Measurements from ENCODE around the gene RAP1GAP2.

RAP1GAP2 gene

DNA sequence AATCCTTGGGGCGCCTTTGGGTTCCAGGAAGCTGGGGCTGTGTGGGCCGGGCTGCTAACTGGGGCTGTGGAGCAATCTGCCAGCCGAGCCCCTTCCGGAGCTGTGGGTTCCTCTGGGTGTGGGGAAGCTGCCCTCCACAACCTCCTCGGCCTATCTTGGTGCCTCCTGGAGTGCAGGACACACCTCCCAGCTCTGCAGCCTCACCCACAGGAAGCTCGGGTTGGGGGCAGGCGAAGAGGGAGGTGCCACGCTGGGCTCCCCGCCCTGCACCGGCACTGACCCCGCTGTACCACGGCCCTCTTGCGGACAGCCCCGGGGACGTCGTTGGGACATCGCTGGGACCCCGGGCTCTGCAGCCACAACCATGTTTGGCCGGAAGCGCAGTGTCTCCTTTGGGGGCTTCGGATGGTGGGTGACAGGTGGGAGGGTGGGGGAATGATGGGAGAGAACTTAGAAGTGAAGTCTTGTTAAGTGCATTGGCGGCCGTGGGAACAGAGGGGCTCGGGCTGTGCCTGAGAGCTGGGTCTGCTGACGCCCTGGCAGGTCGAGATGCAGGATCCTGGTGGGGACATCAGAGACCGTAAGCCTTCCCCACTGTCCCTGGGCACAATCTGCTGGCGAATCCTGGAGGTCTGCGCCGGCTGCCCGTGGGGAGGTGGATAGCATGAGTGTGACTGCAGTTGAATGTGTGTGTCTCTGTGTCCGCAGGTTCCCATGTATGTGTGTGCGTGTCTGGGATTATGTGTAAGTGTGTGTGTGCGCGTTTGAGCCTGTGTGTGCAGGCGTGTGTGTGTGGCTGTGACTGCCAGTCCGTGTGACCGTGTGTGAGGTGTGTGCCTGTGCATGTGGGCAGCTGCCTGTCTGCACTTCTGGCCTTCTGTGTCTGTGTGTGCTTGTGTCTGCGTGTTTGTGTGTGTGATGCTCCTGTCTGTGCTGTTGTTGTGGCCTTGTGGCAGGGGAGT is at the start of gene RAP1GAP2:
Gene RAP1GAP2, plus strand, starts transcription at position 275 of the 962 bp plus-strand sequence. Its CDS starts 90 bp downstream, at position 365.
- Mint-ChIP-seq H3K4me3 (peak within 1 kb of the TSS; percentile 93), H3K36me3 (peaks cover 29% of the 10 kb centered on the region), H3K9me3 (no peaks in the 10 kb centered on the region), H3K27ac (peak within 1 kb of the TSS; percentile 78), H3K4me1 (peaks cover 81% of the 10 kb centered on the region), H3K27me3 (peaks cover 75% of the 10 kb centered on the region)
- CTCF ChIA-PET, result interaction anchor here (1.0 to 3.8 kb wide), 3 partner anchors 10 to 18 kb away, joined by 3 to 21 read pairs (median 12); no protein-coding TSS in a partner anchor
- peak; percentile 91 for DNase-seq

DNA sequence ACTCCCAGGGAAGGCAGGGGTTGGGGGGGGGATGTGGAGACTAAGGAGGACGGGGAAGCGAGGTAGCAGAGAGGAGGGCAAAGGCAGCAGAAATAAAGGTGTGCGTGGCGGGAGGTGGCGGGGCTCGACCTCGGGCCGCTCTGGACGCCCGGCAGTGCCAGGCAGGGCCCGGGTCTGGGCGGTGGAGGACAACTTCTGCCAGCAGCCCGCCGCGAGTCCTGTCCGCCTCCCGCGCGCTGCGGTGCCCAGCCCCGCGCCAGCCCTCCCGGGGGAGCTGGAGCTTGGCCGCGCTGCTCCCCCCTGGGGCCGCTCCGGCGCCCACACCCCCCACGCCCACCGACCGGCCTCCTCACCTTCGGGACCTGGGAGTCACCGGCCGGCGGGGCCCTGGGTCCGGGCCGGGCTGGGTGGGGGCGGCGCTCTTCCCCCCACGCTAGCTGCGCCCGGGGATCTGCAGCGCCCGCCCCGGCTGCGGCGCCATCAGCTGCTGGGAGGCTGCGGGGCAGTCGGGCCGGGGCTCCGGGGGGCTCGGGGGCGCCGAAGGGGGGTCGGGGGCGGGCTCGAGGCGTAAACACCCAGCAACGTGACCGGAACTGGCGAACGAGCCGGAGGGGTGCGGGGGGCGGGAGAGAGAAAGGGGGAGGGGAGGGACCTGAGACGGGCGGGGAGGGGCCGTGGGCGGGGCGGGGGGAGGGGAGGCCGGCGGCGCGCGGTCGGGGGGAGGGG is 47.0 kb upstream of the RAP1GAP2 start, which contains the start of gene CCDC92B:
Gene CCDC92B, minus strand, starts transcription at position 595 of the 726 bp plus-strand sequence. CDS start 14,507 bp downstream, outside the sequence.
- CTCF ChIA-PET, result no interaction called here
- Mint-ChIP-seq H3K36me3 (no peaks in the 10 kb centered on the region), H3K27me3 (peaks cover 85% of the 10 kb centered on the region), H3K4me3 (no peak within 1 kb of the TSS), H3K27ac (no peak within 1 kb of the TSS), H3K9me3 (no peaks in the 10 kb centered on the region), H3K4me1 (no peaks in the 10 kb centered on the region)
- no peak for DNase-seq

DNA sequence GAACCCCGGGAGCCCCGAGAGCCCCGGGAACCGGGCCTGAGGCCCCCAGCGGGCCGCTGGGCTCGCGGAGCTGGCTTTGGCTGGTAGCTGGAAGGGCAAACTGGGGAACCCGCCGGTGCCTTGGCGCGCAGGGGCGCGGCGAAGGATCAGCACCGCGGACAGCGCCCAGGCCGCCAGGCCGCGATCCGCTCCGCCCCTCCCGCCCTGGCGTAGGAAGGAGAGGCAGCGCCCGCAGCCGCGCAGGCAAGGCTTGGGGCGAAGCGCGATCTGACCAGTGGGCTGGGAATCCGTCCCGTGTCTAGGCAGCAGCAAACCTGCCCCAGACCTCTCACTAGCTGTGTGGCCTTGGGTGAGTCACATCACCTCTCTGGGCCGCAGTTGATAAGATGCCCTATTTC is 46.5 kb upstream of the RAP1GAP2 start:
- no peaks in the 10 kb centered on the region for H3K9me3 Mint-ChIP-seq
- CTCF ChIA-PET, result no interaction called here
- H3K4me1 Mint-ChIP-seq, result peaks cover 2% of the 10 kb centered on the region
- H3K27me3 Mint-ChIP-seq, result peaks cover 86% of the 10 kb centered on the region
- H3K27ac Mint-ChIP-seq, result no peak overlapping the region
- H3K4me3 Mint-ChIP-seq, result no peak overlapping the region
- DNase-seq, result peak; percentile 82
- H3K36me3 Mint-ChIP-seq, result no peaks in the 10 kb centered on the region

DNA sequence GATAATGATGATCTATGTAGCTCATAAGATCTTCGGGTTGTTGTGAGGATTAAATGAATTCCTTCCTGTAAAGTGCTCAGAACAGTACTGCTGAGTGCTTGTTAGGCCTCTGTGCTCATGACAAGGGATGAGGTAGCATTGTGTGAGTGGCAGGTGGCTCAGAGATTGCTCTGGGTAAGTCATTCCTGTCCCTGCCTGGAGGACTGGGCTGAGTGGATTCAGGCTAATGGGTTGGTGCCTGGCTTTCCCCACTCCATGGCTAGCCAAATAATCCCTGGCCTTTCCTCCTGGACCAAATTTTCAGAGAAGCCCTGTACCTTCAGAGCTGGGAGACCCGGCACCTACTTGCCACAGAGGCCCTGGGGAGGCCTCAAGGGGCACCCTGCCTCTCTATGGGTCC is 45.5 kb upstream of the RAP1GAP2 start:
- DNase-seq, result no peak
- no peak overlapping the region for H3K4me3 Mint-ChIP-seq
- H3K27me3 Mint-ChIP-seq, result peaks cover 84% of the 10 kb centered on the region
- no peaks in the 10 kb centered on the region for H3K9me3 Mint-ChIP-seq
- H3K36me3 Mint-ChIP-seq, result no peaks in the 10 kb centered on the region
- CTCF ChIA-PET, result no interaction called here
- H3K4me1 Mint-ChIP-seq, result peaks cover 2% of the 10 kb centered on the region
- no peak overlapping the region for H3K27ac Mint-ChIP-seq

GRCh38 chr17:2751491-2751890 is 44.7 kb upstream of the RAP1GAP2 start:
- no peak for DNase-seq
- H3K36me3 Mint-ChIP-seq, result no peaks in the 10 kb centered on the region
- CTCF ChIA-PET, result no interaction called here
- H3K27ac Mint-ChIP-seq, result no peak overlapping the region
- peaks cover 2% of the 10 kb centered on the region for H3K4me1 Mint-ChIP-seq
- H3K9me3 Mint-ChIP-seq, result no peaks in the 10 kb centered on the region
- no peak overlapping the region for H3K4me3 Mint-ChIP-seq
- H3K27me3 Mint-ChIP-seq, result peaks cover 86% of the 10 kb centered on the region

GRCh38 chr17:2755891-2756724 is 40.1 kb upstream of the RAP1GAP2 start:
- Mint-ChIP-seq H3K4me1 (peaks cover 2% of the 10 kb centered on the region), H3K27me3 (peaks cover 75% of the 10 kb centered on the region), H3K36me3 (no peaks in the 10 kb centered on the region), H3K4me3 (no peak overlapping the region), H3K9me3 (no peaks in the 10 kb centered on the region), H3K27ac (no peak overlapping the region)
- no peak for DNase-seq
- CTCF ChIA-PET, result no interaction called here

DNA sequence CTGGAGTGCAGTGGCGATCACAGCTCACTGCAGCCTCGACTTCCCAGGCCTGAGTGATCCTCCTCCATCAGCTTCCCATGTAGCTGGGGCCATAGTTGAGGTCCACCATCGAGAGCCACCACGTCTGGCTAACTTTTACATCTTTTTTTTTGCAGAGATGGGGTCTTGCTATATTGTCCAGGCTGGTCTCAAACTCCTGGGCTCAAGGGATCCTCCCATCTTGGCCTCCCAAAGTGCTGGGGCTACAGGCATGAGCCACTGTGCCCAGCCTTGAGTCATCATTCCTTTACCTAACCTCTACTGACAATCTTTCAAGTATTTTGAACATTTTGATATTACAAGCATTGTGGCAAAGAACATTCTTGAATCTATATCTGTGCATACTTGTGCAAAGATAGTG is 37.4 kb upstream of the RAP1GAP2 start:
- Mint-ChIP-seq H3K27ac (no peak overlapping the region), H3K4me3 (no peak overlapping the region), H3K27me3 (peaks cover 50% of the 10 kb centered on the region), H3K4me1 (peaks cover 2% of the 10 kb centered on the region), H3K9me3 (no peaks in the 10 kb centered on the region), H3K36me3 (no peaks in the 10 kb centered on the region)
- DNase-seq, result no peak
- CTCF ChIA-PET, result no interaction called here

DNA sequence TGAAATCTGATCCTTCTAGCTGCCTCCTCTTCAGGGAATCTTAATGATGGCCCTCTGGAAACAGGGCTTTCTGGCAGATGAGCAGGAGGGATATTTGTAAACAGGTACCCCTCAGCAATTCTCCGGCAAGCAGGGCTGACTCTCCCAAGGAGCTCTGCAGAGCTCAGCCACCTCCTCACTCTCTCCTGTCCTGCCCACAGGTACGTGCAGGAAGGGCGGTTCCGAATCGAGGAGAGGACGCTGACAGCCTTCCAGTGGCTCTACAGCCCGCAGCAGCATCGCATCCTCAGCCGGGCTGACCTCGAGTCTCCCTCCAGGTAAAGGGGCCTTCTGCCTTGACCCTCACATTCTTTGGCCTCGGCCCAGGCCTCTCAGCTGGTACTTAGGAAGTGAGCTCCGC is 26.1 kb upstream of the RAP1GAP2 start:
- CTCF ChIA-PET, result no interaction called here
- peaks cover 57% of the 10 kb centered on the region for H3K27me3 Mint-ChIP-seq
- no peak overlapping the region for H3K27ac Mint-ChIP-seq
- H3K4me1 Mint-ChIP-seq, result no peaks in the 10 kb centered on the region
- H3K4me3 Mint-ChIP-seq, result no peak overlapping the region
- no peaks in the 10 kb centered on the region for H3K9me3 Mint-ChIP-seq
- no peak for DNase-seq
- no peaks in the 10 kb centered on the region for H3K36me3 Mint-ChIP-seq

DNA sequence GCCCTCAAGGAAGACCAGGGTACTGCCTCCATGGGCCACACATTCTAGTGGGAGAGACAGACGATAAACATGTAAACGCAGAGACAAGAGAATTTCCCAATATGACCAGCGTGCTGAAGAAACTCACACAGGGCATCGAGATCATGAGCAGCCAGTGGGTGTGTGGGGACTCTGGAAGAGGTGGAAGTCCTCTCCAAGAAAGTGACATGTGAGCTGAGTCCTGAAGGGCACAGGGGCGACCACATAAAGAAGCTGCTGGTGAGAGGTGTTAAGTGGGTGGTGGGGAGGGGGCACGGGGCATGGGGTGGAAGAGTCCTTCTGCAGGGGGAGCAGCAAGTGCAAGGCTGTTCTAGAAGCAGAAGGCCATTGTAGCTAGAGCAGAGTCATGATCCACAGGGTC is 21.0 kb upstream of the RAP1GAP2 start:
- DNase-seq, result no peak
- Mint-ChIP-seq H3K4me1 (peaks cover 8% of the 10 kb centered on the region), H3K36me3 (no peaks in the 10 kb centered on the region), H3K27me3 (peaks cover 87% of the 10 kb centered on the region), H3K27ac (no peak overlapping the region), H3K4me3 (no peak overlapping the region), H3K9me3 (no peaks in the 10 kb centered on the region)
- CTCF ChIA-PET, result no interaction called here

DNA sequence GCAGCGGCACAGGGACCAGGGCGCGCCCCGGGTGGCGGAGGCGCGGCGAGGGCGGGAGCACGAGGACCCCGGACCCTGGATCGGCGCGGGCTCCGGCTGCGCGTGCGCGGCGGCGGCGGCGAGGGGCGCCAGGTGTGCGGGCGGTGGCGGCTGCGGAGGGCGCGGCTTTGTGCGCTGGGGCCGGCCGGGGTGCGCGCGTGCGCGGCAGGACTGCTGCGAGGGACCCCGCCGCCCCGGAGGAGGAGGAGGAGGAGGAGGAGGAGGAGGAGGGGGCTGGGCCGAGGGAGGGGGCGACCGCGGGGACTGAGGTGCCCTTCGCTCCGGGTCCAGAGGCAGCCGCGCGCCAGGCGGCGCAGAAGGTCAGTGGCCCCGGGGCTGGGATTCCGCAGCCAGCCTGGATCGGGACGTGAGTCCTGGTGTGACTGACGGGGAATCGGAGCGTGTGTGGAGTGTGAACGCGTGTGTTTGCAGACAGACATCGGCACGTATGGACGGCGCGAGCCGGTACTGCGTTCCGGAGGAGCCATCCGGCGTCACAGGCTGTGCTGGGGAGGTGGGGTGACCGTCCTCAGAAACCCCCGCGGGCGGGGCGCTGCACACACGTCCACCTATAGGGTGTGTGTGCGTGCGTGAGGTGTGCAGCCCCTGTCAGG is 19.5 kb upstream of the RAP1GAP2 start:
- Mint-ChIP-seq H3K4me1 (peaks cover 8% of the 10 kb centered on the region), H3K4me3 (no peak overlapping the region), H3K27me3 (peaks cover 85% of the 10 kb centered on the region), H3K27ac (no peak overlapping the region), H3K36me3 (no peaks in the 10 kb centered on the region), H3K9me3 (no peaks in the 10 kb centered on the region)
- peak; percentile 40 for DNase-seq
- CTCF ChIA-PET, result interaction anchor here (1.9 kb wide), 1 partner anchor 9 kb away, joined by 4 read pairs; no protein-coding TSS in a partner anchor

DNA sequence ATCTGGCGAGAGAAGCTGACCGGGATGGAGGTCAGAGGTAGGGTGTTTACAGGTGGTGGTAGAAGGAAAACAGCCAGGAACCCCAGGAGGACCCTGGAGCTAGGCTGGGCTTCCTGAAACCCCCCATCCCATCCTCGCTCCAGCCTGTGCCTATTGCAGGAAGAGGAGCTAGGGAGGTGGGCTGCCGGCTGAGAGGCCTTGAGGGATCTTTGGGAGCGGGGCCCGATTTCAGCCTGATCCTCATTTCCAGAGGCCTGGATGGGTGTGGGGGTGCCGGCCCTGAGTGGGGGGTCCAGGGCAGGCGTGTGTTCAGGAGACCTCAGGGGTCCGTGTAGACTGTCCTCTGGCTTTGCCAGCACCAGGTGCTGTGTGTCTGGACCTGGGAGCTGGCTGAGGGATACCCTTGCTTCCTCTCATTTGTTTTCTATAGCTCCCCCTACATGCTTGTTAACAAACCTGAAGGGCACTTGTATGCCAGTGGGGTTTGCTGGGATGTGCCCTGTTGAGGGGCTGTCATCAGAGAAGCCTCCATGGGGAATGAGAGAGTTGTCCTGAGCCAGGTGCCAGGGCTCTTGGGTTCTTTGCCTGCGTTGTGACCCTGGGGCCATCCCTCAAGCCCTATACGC is 18.9 kb upstream of the RAP1GAP2 start:
- H3K27ac Mint-ChIP-seq, result no peak overlapping the region
- H3K9me3 Mint-ChIP-seq, result no peaks in the 10 kb centered on the region
- no peak overlapping the region for H3K4me3 Mint-ChIP-seq
- CTCF ChIA-PET, result interaction anchor here (1.2 to 1.9 kb wide), 2 partner anchors 8 to 12 kb away, joined by 3 to 4 read pairs; no protein-coding TSS in a partner anchor
- peaks cover 8% of the 10 kb centered on the region for H3K4me1 Mint-ChIP-seq
- peaks cover 85% of the 10 kb centered on the region for H3K27me3 Mint-ChIP-seq
- H3K36me3 Mint-ChIP-seq, result no peaks in the 10 kb centered on the region
- no peak for DNase-seq

DNA sequence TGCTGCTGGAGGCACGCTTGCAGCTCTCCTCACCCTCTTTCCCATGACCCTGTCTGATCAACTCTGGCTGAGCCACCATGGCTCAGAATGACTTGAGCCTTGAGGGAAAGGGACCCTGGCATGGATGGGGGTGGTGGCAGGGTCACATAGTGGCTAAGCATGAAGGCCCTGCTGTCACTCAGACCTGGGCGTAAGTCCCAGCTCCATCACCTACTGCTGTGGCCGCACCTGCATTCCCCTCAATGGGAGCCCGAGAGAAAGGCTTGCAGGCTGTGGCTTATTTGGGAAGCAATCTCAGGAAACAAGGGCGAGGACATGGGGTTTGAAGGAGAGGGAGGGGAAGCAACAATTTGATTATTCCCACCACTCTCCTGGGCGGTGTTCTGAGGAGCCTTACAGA is 17.7 kb upstream of the RAP1GAP2 start:
- no peak overlapping the region for H3K4me3 Mint-ChIP-seq
- peaks cover 83% of the 10 kb centered on the region for H3K27me3 Mint-ChIP-seq
- DNase-seq, result no peak
- no peaks in the 10 kb centered on the region for H3K9me3 Mint-ChIP-seq
- peaks cover 8% of the 10 kb centered on the region for H3K4me1 Mint-ChIP-seq
- H3K36me3 Mint-ChIP-seq, result no peaks in the 10 kb centered on the region
- CTCF ChIA-PET, result interaction anchor here (1.2 kb wide), 1 partner anchor 10 kb away, joined by 3 read pairs; no protein-coding TSS in a partner anchor
- no peak overlapping the region for H3K27ac Mint-ChIP-seq

GRCh38 chr17:2779545-2779944 is 16.7 kb upstream of the RAP1GAP2 start:
- H3K4me3 Mint-ChIP-seq, result no peak overlapping the region
- H3K27me3 Mint-ChIP-seq, result peaks cover 78% of the 10 kb centered on the region
- DNase-seq, result no peak
- peaks cover 8% of the 10 kb centered on the region for H3K4me1 Mint-ChIP-seq
- peaks cover 2% of the 10 kb centered on the region for H3K9me3 Mint-ChIP-seq
- no peaks in the 10 kb centered on the region for H3K36me3 Mint-ChIP-seq
- H3K27ac Mint-ChIP-seq, result no peak overlapping the region
- CTCF ChIA-PET, result no interaction called here

Measured in activated naive CD4-positive, alpha-beta T cell treated with anti-CD3 and anti-CD28 coated beads, Interleukin-2, amount 10 ng/mL, durations not matched to agents 7 days and 5 days (primary cell).